ENCODE measurements around the gene CADM2.
A peak's percentile ranks its signal among the peaks of the same experiment; 100 is the strongest.

Gene CADM2

DNA sequence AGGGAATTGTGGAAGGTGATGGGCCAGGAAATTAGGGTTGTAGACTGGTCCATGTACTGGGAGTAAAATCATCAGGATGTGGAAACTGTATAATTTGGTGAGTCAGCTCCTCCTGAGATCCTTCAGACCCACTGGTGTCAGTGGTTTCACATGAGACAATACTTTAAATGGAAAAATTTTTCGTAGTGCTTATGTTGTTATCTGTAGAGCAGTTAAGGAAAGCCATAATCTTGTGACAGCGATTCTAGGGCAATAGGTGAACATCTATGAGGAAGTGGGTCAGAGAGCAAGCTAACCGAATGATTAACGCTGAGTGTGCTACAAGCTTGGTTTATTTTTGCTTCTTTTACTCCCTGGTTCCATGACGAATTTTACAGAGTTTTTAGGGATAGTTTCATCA is 200.6 kb downstream of the CADM2 start:
- TF ChIP-seq, protein P1, sequence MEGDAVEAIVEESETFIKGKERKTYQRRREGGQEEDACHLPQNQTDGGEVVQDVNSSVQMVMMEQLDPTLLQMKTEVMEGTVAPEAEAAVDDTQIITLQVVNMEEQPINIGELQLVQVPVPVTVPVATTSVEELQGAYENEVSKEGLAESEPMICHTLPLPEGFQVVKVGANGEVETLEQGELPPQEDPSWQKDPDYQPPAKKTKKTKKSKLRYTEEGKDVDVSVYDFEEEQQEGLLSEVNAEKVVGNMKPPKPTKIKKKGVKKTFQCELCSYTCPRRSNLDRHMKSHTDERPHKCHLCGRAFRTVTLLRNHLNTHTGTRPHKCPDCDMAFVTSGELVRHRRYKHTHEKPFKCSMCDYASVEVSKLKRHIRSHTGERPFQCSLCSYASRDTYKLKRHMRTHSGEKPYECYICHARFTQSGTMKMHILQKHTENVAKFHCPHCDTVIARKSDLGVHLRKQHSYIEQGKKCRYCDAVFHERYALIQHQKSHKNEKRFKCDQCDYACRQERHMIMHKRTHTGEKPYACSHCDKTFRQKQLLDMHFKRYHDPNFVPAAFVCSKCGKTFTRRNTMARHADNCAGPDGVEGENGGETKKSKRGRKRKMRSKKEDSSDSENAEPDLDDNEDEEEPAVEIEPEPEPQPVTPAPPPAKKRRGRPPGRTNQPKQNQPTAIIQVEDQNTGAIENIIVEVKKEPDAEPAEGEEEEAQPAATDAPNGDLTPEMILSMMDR (conservative IDR thresholded peaks at IDR 0.05; ENCODE audit: low read depth, low read length), result no peak
- peak; percentile 49 for DNase-seq (ENCODE audit: low read depth)
- H3K4me3 ChIP-seq (ENCODE audit: low read depth, low read length), result no peak overlapping the region

- H3K4me3 ChIP-seq (ENCODE audit: low read depth, low read length), result no peak overlapping the region
- TF ChIP-seq, protein P1 (conservative IDR thresholded peaks at IDR 0.05; ENCODE audit: low read depth, low read length), result no peak
- DNase-seq (ENCODE audit: low read depth), result peak; percentile 8
These were observed 202.8 kb downstream of the CADM2 start for GRCh38 chr3:85161544-85161943.

- TF ChIP-seq, protein P1 (conservative IDR thresholded peaks at IDR 0.05; ENCODE audit: low read depth, low read length), result no peak
- H3K4me3 ChIP-seq (ENCODE audit: low read depth, low read length), result no peak overlapping the region
- no peak for DNase-seq (ENCODE audit: low read depth)
These were observed 204.1 kb downstream of the CADM2 start for GRCh38 chr3:85162905-85163304.

DNA sequence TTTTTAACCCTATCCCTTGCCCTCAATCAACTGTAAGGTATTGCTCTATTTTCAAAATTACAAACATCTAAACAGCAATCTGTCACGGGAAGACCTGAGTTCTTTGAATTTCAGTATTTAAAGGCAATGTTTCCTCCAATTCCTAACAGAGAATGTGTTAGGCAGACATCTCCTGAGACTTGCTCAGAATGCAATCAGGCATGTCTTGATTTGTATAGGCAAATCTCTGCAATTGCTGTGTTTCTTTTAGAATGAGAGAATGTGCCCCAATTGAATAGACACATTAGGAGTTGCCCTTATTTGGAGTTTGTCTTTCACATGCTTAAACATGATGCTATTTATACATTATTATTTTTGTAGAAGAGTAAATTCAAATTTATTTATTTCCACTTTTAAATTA is 205.6 kb downstream of the CADM2 start:
- DNase-seq (ENCODE audit: low read depth), result no peak
- H3K4me3 ChIP-seq (ENCODE audit: low read depth, low read length), result no peak overlapping the region
- TF ChIP-seq, protein P1 (conservative IDR thresholded peaks at IDR 0.05; ENCODE audit: low read depth, low read length), result no peak

- no peak overlapping the region for H3K4me3 ChIP-seq (ENCODE audit: low read depth, low read length)
- TF ChIP-seq, protein P1 (conservative IDR thresholded peaks at IDR 0.05; ENCODE audit: low read depth, low read length), result no peak
- DNase-seq (ENCODE audit: low read depth), result no peak
These were observed 208.8 kb downstream of the CADM2 start for GRCh38 chr3:85167576-85167975.

GRCh38 chr3:85170646-85171045 is 211.9 kb downstream of the CADM2 start:
- peak; percentile 15 for DNase-seq (ENCODE audit: low read depth)
- no peak overlapping the region for H3K4me3 ChIP-seq (ENCODE audit: low read depth, low read length)
- TF ChIP-seq, protein P1 (conservative IDR thresholded peaks at IDR 0.05; ENCODE audit: low read depth, low read length), result no peak

GRCh38 chr3:85171976-85172375 is 213.2 kb downstream of the CADM2 start:
- TF ChIP-seq, protein P1 (conservative IDR thresholded peaks at IDR 0.05; ENCODE audit: low read depth, low read length), result no peak
- H3K4me3 ChIP-seq (ENCODE audit: low read depth, low read length), result no peak overlapping the region
- DNase-seq (ENCODE audit: low read depth), result no peak

All from choroid plexus epithelial cell (primary cell).